Common myeloid progenitor, CD34-positive (primary cell): ENCODE results near the gene PPIA.

Experiments used
- CTCF ChIA-PET: fragments of 350-600 bp; sonication (Branson Sonifier 250); formaldehyde crosslinking; loops from one replicate; lab custom pipeline; 2021; ENCODE audit warnings: antibody characterized with exemption; lab: Charles Lee
- POLR2A ChIA-PET: fragments of 350-600 bp; sonication (Branson Sonifier 250); formaldehyde crosslinking; loops from one replicate; lab custom pipeline; 2021; ENCODE audit warnings: antibody characterized with exemption; lab: Charles Lee
- DNase-seq, 3 donors: peaks; one replicate each; pipeline versions ENCODE4 v3.0.0 to v3.0.0-alpha.2; 2013
- H3K27ac ChIP-seq, 2 experiments: 1 replicate in 1 of 2; 2 replicates in 1 of 2; pipeline ENCODE4 v1.7.0; 2013; ENCODE audit warnings: inconsistent platforms in 2 of 2, low read length in 2 of 2, mild to moderate bottlenecking in 2 of 2, low read depth in 1 of 2, moderate library complexity in 1 of 2; ENCODE audit not compliant: severe bottlenecking in 2 of 2, insufficient read depth in 1 of 2, poor library complexity in 1 of 2
- H3K27me3 ChIP-seq, 5 experiments: replicated peaks in 2 of 5; 1 replicate in 3 of 5; 2 replicates in 2 of 5; pipeline versions ENCODE4 v1.6.1 to v1.7.0; 2013; ENCODE audit warnings: low read length in 4 of 5, mild to moderate bottlenecking in 2 of 5, moderate library complexity in 2 of 5, inconsistent platforms in 1 of 5; ENCODE audit not compliant: insufficient read depth in 5 of 5, control insufficient read depth in 4 of 5
- H3K36me3 ChIP-seq, 4 experiments: 1 replicate in 2 of 4; 2 replicates in 2 of 4; pipeline versions ENCODE4 v1.6.1 to v1.7.0; 2013; ENCODE audit warnings: low read length in 3 of 4, control low read depth in 1 of 4, mild to moderate bottlenecking in 1 of 4; ENCODE audit not compliant: control insufficient read depth in 4 of 4, insufficient read depth in 4 of 4
- H3K4me1 ChIP-seq, 4 experiments: 1 replicate in 3 of 4; 2 replicates in 1 of 4; pipeline versions ENCODE4 v1.6.1 to v1.7.1; 2013; ENCODE audit warnings: low read length in 3 of 4, mild to moderate bottlenecking in 3 of 4, control low read depth in 1 of 4, inconsistent platforms in 1 of 4, moderate library complexity in 1 of 4; ENCODE audit not compliant: control insufficient read depth in 4 of 4, insufficient read depth in 4 of 4; ENCODE audit errors: control extremely low read depth in 1 of 4
- H3K4me3 ChIP-seq, 7 experiments: 1 replicate in 4 of 7; 2 replicates in 3 of 7; pipeline versions ENCODE4 v1.5.1 to v1.7.0; 2013; ENCODE audit warnings: mild to moderate bottlenecking in 7 of 7, low read length in 6 of 7, moderate library complexity in 6 of 7, inconsistent platforms in 2 of 7, low read depth in 2 of 7, control low read depth in 1 of 7; ENCODE audit not compliant: insufficient read depth in 4 of 7, control insufficient read depth in 1 of 7; ENCODE audit errors: extremely low read depth in 1 of 7
- H3K9me3 ChIP-seq, 5 experiments: 1 replicate in 4 of 5; 2 replicates in 1 of 5; pipeline versions ENCODE4 v1.6.1 to v1.7.1; 2013; ENCODE audit warnings: low read length in 4 of 5, mild to moderate bottlenecking in 2 of 5, inconsistent platforms in 1 of 5, low read depth in 1 of 5, moderate library complexity in 1 of 5; ENCODE audit not compliant: control insufficient read depth in 4 of 5, insufficient read depth in 2 of 5; ENCODE audit errors: control extremely low read depth in 1 of 5
- WGBS: methylation state at CpG from one replicate; pipeline ENCODE4 v1.1.5; 2013; ENCODE audit not compliant: insufficient coverage; 5-methylcytosine and 5-hydroxymethylcytosine counted together

The PPIA gene

GRCh38 chr7:44750921-44751571, 45.4 kb upstream of the PPIA start:
- 50% methylated on average over 6 of the region's 6 CpGs for WGBS
- ChIA-PET POLR2A (interaction anchor here (0.8 kb wide), 1 partner anchor 46 kb away, joined by 4 read pairs; the partner anchor contains the start of gene PPIA), CTCF (interaction anchor here (0.8 to 1.3 kb wide), 4 partner anchors 9 to 163 kb away, joined by 3 to 4 read pairs (median 3); no protein-coding TSS in a partner anchor)
- Histone ChIP-seq H3K4me3 (peak overlapping the region in 2 of 7 experiments; percentile 6 to 36), H3K36me3 (peaks cover 0 to 8% (median 0%) of the 10 kb centered on the region in 4 experiments), H3K27me3 (no peaks in the 10 kb centered on the region), H3K4me1 (peaks cover 7 to 39% (median 31%) of the 10 kb centered on the region in 4 experiments), H3K27ac (peak overlapping the region in 1 of 2 experiments; percentile 46), H3K9me3 (no peaks in the 10 kb centered on the region)
- DNase-seq: peak; percentile 35 to 80 (median 79)

GRCh38 chr7:44752822-44753221, 43.7 kb upstream of the PPIA start:
- H3K27me3 ChIP-seq: no peaks in the 10 kb centered on the region
- H3K27ac ChIP-seq: no peak overlapping the region
- peaks cover 4 to 36% (median 28%) of the 10 kb centered on the region in 4 experiments for H3K4me1 ChIP-seq
- POLR2A ChIA-PET: no interaction called here
- no peak for DNase-seq
- H3K4me3 ChIP-seq: no peak overlapping the region
- peaks cover 0 to 23% (median 11%) of the 10 kb centered on the region in 4 experiments for H3K36me3 ChIP-seq
- 100% methylated on average over 2 of the region's 2 CpGs for WGBS
- CTCF ChIA-PET: no interaction called here
- H3K9me3 ChIP-seq: no peaks in the 10 kb centered on the region

- Histone ChIP-seq H3K9me3 (no peaks in the 10 kb centered on the region), H3K27me3 (no peaks in the 10 kb centered on the region), H3K36me3 (peaks cover 0 to 31% (median 22%) of the 10 kb centered on the region in 4 experiments), H3K27ac (peak overlapping the region in 1 of 2 experiments; percentile 66), H3K4me3 (no peak overlapping the region), H3K4me1 (peaks cover 0 to 23% (median 18%) of the 10 kb centered on the region in 4 experiments)
- POLR2A ChIA-PET: no interaction called here
- CTCF ChIA-PET: no interaction called here
- 98% methylated on average over 8 of the region's 11 CpGs for WGBS
- no peak for DNase-seq
Measured at GRCh38 chr7:44754802-44755697, 41.4 kb upstream of the PPIA start.

- 70% methylated on average over 14 of the region's 17 CpGs for WGBS
- no peaks in the 10 kb centered on the region for H3K27me3 ChIP-seq
- no peaks in the 10 kb centered on the region for H3K9me3 ChIP-seq
- peaks cover 0 to 14% (median 10%) of the 10 kb centered on the region in 4 experiments for H3K4me1 ChIP-seq
- no peak for DNase-seq
- CTCF ChIA-PET: no interaction called here
- H3K27ac ChIP-seq: peak overlapping the region in 1 of 2 experiments; percentile 66
- no peak overlapping the region for H3K4me3 ChIP-seq
- POLR2A ChIA-PET: interaction anchor here (0.5 kb wide), 1 partner anchor 88 kb away, joined by 3 read pairs; no protein-coding TSS in a partner anchor
- H3K36me3 ChIP-seq: peaks cover 3 to 40% (median 29%) of the 10 kb centered on the region in 4 experiments
Measured at GRCh38 chr7:44755698-44756627, 40.5 kb upstream of the PPIA start.

- ChIA-PET POLR2A (no interaction called here), CTCF (no interaction called here)
- H3K36me3 ChIP-seq: peaks cover 6 to 49% (median 37%) of the 10 kb centered on the region in 4 experiments
- DNase-seq: no peak
- H3K4me1 ChIP-seq: peaks cover 0 to 5% (median 5%) of the 10 kb centered on the region in 4 experiments
- no peaks in the 10 kb centered on the region for H3K9me3 ChIP-seq
- H3K27ac ChIP-seq: no peak overlapping the region
- H3K27me3 ChIP-seq: no peaks in the 10 kb centered on the region
- WGBS: 97% methylated on average over 10 of the region's 12 CpGs
- H3K4me3 ChIP-seq: no peak overlapping the region
Measured at GRCh38 chr7:44756904-44757303, 39.6 kb upstream of the PPIA start.

- Histone ChIP-seq H3K9me3 (no peaks in the 10 kb centered on the region), H3K36me3 (peaks cover 6 to 53% (median 38%) of the 10 kb centered on the region in 4 experiments), H3K4me3 (no peak overlapping the region), H3K4me1 (peaks cover 0 to 5% (median 4%) of the 10 kb centered on the region in 4 experiments), H3K27ac (no peak overlapping the region), H3K27me3 (no peaks in the 10 kb centered on the region)
- ChIA-PET POLR2A (no interaction called here), CTCF (no interaction called here)
- WGBS: 90% methylated on average over 6 of the region's 10 CpGs
- no peak for DNase-seq
Measured at GRCh38 chr7:44757311-44757710, 39.2 kb upstream of the PPIA start.
